Measurements from ENCODE around the gene DAPK1.

DAPK1 gene

GRCh38 chr9:87638292-87638691 is 140.6 kb downstream of the DAPK1 start:
- no peak for DNase-seq (ENCODE audit: low read depth in 4 of 4, low spot score in 1 of 4)

- no peak for DNase-seq (ENCODE audit: low read depth in 4 of 4, low spot score in 1 of 4)
These were observed 142.3 kb downstream of the DAPK1 start for GRCh38 chr9:87639949-87640348.

- no peak for DNase-seq (ENCODE audit: low read depth in 4 of 4, low spot score in 1 of 4)
These were observed 142.7 kb downstream of the DAPK1 start for GRCh38 chr9:87640385-87640795.

GRCh38 chr9:87641067-87641466 is 143.4 kb downstream of the DAPK1 start:
- no peak for DNase-seq (ENCODE audit: low read depth in 4 of 4, low spot score in 1 of 4)

GRCh38 chr9:87642330-87643106 is 144.9 kb downstream of the DAPK1 start:
- no peak for DNase-seq (ENCODE audit: low read depth in 4 of 4, low spot score in 1 of 4)

GRCh38 chr9:87643107-87643650 is 145.5 kb downstream of the DAPK1 start:
- DNase-seq (ENCODE audit: low read depth in 4 of 4, low spot score in 1 of 4): no peak

- DNase-seq (ENCODE audit: low read depth in 4 of 4, low spot score in 1 of 4): no peak
These were observed 146.3 kb downstream of the DAPK1 start for GRCh38 chr9:87643778-87644570.

- DNase-seq (ENCODE audit: low read depth in 4 of 4, low spot score in 1 of 4): no peak
These were observed 147.0 kb downstream of the DAPK1 start for GRCh38 chr9:87644659-87645058.

GRCh38 chr9:87646546-87646945 is 148.9 kb downstream of the DAPK1 start:
- no peak for DNase-seq (ENCODE audit: low read depth in 4 of 4, low spot score in 1 of 4)

GRCh38 chr9:87647114-87647513 is 149.4 kb downstream of the DAPK1 start:
- no peak for DNase-seq (ENCODE audit: low read depth in 4 of 4, low spot score in 1 of 4)

- no peak for DNase-seq (ENCODE audit: low read depth in 4 of 4, low spot score in 1 of 4)
These were observed 150.9 kb downstream of the DAPK1 start for GRCh38 chr9:87648606-87649005.

GRCh38 chr9:87650611-87651295 is 153.1 kb downstream of the DAPK1 start:
- DNase-seq (ENCODE audit: low read depth in 4 of 4, low spot score in 1 of 4): no peak

- DNase-seq (ENCODE audit: low read depth in 4 of 4, low spot score in 1 of 4): no peak
These were observed 153.8 kb downstream of the DAPK1 start for GRCh38 chr9:87651431-87651830.

GRCh38 chr9:87653941-87654340 is 156.3 kb downstream of the DAPK1 start:
- no peak for DNase-seq (ENCODE audit: low read depth in 4 of 4, low spot score in 1 of 4)

- DNase-seq (ENCODE audit: low read depth in 4 of 4, low spot score in 1 of 4): no peak
These were observed 158.1 kb downstream of the DAPK1 start for GRCh38 chr9:87655731-87656130.

- DNase-seq (ENCODE audit: low read depth in 4 of 4, low spot score in 1 of 4): no peak
These were observed 158.8 kb downstream of the DAPK1 start for GRCh38 chr9:87656485-87656884.

- DNase-seq (ENCODE audit: low read depth in 4 of 4, low spot score in 1 of 4): no peak
These were observed 159.5 kb downstream of the DAPK1 start for GRCh38 chr9:87657190-87657589.

- no peak for DNase-seq (ENCODE audit: low read depth in 4 of 4, low spot score in 1 of 4)
These were observed 160.2 kb downstream of the DAPK1 start for GRCh38 chr9:87657893-87658292.

- DNase-seq (ENCODE audit: low read depth in 4 of 4, low spot score in 1 of 4): no peak
These were observed 160.8 kb downstream of the DAPK1 start for GRCh38 chr9:87658511-87658910.

GRCh38 chr9:87659534-87660419 is 162.1 kb downstream of the DAPK1 start:
- no peak for DNase-seq (ENCODE audit: low read depth in 4 of 4, low spot score in 1 of 4)

GRCh38 chr9:87661241-87661640 is 163.6 kb downstream of the DAPK1 start:
- DNase-seq (ENCODE audit: low read depth in 4 of 4, low spot score in 1 of 4): no peak

Measured in stimulated activated CD4-positive, alpha-beta T cell treated with anti-CD3 and anti-CD28 coated beads, Interleukin-1b, Interleukin-23, amount 100 ng/mL, for 24 hours (primary cell).